ENCODE results near the gene CD109.

The CD109 gene

GRCh38 chr6:73695619-73696421, at the start of gene CD109:
CD109 (plus strand) TSS chr6:73696203; CDS start chr6:73696216, 13 bp downstream.
- Mint-ChIP-seq H3K9me3 (peaks cover 0 to 9% of the 10 kb centered on the region in 2 donors), H3K4me3 (peak within 1 kb of the TSS; percentile 87), H3K27me3 (peaks cover 21% of the 10 kb centered on the region), H3K27ac (peak within 1 kb of the TSS; percentile 97 to 99), H3K4me1 (peaks cover 56% of the 10 kb centered on the region)
- ATAC-seq (peak; percentile 91), DNase-seq (peak; percentile 68 to 77)

- DNase-seq (no peak), ATAC-seq (no peak)
- H3K27ac Mint-ChIP-seq = no peak overlapping the region
- no peaks in the 10 kb centered on the region for H3K9me3 Mint-ChIP-seq
- H3K4me1 Mint-ChIP-seq = peaks cover 29% of the 10 kb centered on the region
- no peaks in the 10 kb centered on the region for H3K27me3 Mint-ChIP-seq
- no peak overlapping the region for H3K4me3 Mint-ChIP-seq
Observed at GRCh38 chr6:73648166-73648565, 47.8 kb upstream of the CD109 start.

- no peak overlapping the region for H3K4me3 Mint-ChIP-seq
- no peak overlapping the region for H3K27ac Mint-ChIP-seq
- H3K9me3 Mint-ChIP-seq = no peaks in the 10 kb centered on the region
- no peaks in the 10 kb centered on the region for H3K27me3 Mint-ChIP-seq
- DNase-seq (no peak), ATAC-seq (no peak)
- peaks cover 31% of the 10 kb centered on the region for H3K4me1 Mint-ChIP-seq
Observed at GRCh38 chr6:73649783-73650182, 46.2 kb upstream of the CD109 start.

GRCh38 chr6:73652637-73653570, 43.1 kb upstream of the CD109 start:
- Mint-ChIP-seq H3K4me1 (peaks cover 44% of the 10 kb centered on the region), H3K27me3 (no peaks in the 10 kb centered on the region), H3K4me3 (peak overlapping the region; percentile 96 to 99), H3K9me3 (no peaks in the 10 kb centered on the region), H3K27ac (peak overlapping the region; percentile 64 to 91)
- DNase-seq = peak; percentile 74 to 77
- peak; percentile 73 for ATAC-seq

GRCh38 chr6:73653571-73654424, 42.2 kb upstream of the CD109 start, which contains the start of gene SLC17A5:
SLC17A5 (minus strand) TSS chr6:73653992; CDS start chr6:73653886, 106 bp downstream.
- Mint-ChIP-seq H3K4me3 (peak within 1 kb of the TSS; percentile 96 to 99), H3K27ac (peak within 1 kb of the TSS; percentile 99), H3K4me1 (peaks cover 42% of the 10 kb centered on the region), H3K27me3 (no peaks in the 10 kb centered on the region), H3K9me3 (no peaks in the 10 kb centered on the region)
- peak; percentile 90 for ATAC-seq
- peak; percentile 80 to 85 for DNase-seq

- Mint-ChIP-seq H3K9me3 (no peaks in the 10 kb centered on the region), H3K4me3 (peak overlapping the region; percentile 65 to 99), H3K27me3 (no peaks in the 10 kb centered on the region), H3K27ac (peak overlapping the region in 1 of 2 donors; percentile 59), H3K4me1 (peaks cover 42% of the 10 kb centered on the region)
- DNase-seq = no peak
- no peak for ATAC-seq
Observed at GRCh38 chr6:73655341-73655917, 40.6 kb upstream of the CD109 start.

GRCh38 chr6:73656531-73657145, 39.4 kb upstream of the CD109 start:
- DNase-seq = no peak
- H3K4me1 Mint-ChIP-seq = peaks cover 36% of the 10 kb centered on the region
- no peak for ATAC-seq
- no peaks in the 10 kb centered on the region for H3K9me3 Mint-ChIP-seq
- H3K27me3 Mint-ChIP-seq = no peaks in the 10 kb centered on the region
- no peak overlapping the region for H3K4me3 Mint-ChIP-seq
- H3K27ac Mint-ChIP-seq = peak overlapping the region in 1 of 2 donors; percentile 13

- Mint-ChIP-seq H3K27me3 (no peaks in the 10 kb centered on the region), H3K4me1 (peaks cover 36% of the 10 kb centered on the region), H3K9me3 (no peaks in the 10 kb centered on the region), H3K4me3 (peak overlapping the region in 1 of 2 donors; percentile 19), H3K27ac (peak overlapping the region; percentile 13 to 24)
- DNase-seq (peak; percentile 17 to 29), ATAC-seq (no peak)
Observed at GRCh38 chr6:73657201-73657600, 38.8 kb upstream of the CD109 start.

GRCh38 chr6:73664701-73665100, 31.3 kb upstream of the CD109 start:
- DNase-seq (no peak), ATAC-seq (no peak)
- Mint-ChIP-seq H3K9me3 (no peaks in the 10 kb centered on the region), H3K4me3 (no peak overlapping the region), H3K4me1 (peaks cover 17% of the 10 kb centered on the region), H3K27me3 (peaks cover 2% of the 10 kb centered on the region), H3K27ac (no peak overlapping the region)

- Mint-ChIP-seq H3K27me3 (peaks cover 13% of the 10 kb centered on the region), H3K4me1 (peaks cover 17% of the 10 kb centered on the region)
- ATAC-seq = peak; percentile 76
Observed at GRCh38 chr6:73665686-73666319, 30.2 kb upstream of the CD109 start.

GRCh38 chr6:73666393-73666792, 29.6 kb upstream of the CD109 start:
- peaks cover 19% of the 10 kb centered on the region for H3K27me3 Mint-ChIP-seq
- DNase-seq = no peak

More at GRCh38 chr6:73665686-73666319, 30.2 kb upstream of the CD109 start:
- Mint-ChIP-seq H3K9me3 (no peaks in the 10 kb centered on the region), H3K27ac (no peak overlapping the region), H3K4me3 (no peak overlapping the region)
- DNase-seq = no peak

GRCh38 chr6:73667798-73668197, 28.2 kb upstream of the CD109 start:
- H3K9me3 Mint-ChIP-seq = no peaks in the 10 kb centered on the region
- H3K4me1 Mint-ChIP-seq = peaks cover 17% of the 10 kb centered on the region
- DNase-seq = no peak
- H3K27ac Mint-ChIP-seq = no peak overlapping the region
- ATAC-seq = peak; percentile 73
- peaks cover 32% of the 10 kb centered on the region for H3K27me3 Mint-ChIP-seq
- no peak overlapping the region for H3K4me3 Mint-ChIP-seq

More at GRCh38 chr6:73666393-73666792, 29.6 kb upstream of the CD109 start:
- H3K9me3 Mint-ChIP-seq = no peaks in the 10 kb centered on the region
- H3K27ac Mint-ChIP-seq = no peak overlapping the region
- H3K4me3 Mint-ChIP-seq = no peak overlapping the region
- no peak for ATAC-seq
- H3K4me1 Mint-ChIP-seq = peaks cover 17% of the 10 kb centered on the region

GRCh38 chr6:73669005-73669404, 27.0 kb upstream of the CD109 start:
- no peaks in the 10 kb centered on the region for H3K9me3 Mint-ChIP-seq
- peaks cover 17% of the 10 kb centered on the region for H3K4me1 Mint-ChIP-seq
- H3K27ac Mint-ChIP-seq = no peak overlapping the region
- peaks cover 32% of the 10 kb centered on the region for H3K27me3 Mint-ChIP-seq
- ATAC-seq (no peak), DNase-seq (no peak)
- H3K4me3 Mint-ChIP-seq = no peak overlapping the region

All from stimulated activated naive CD8-positive, alpha-beta T cell treated with anti-CD3 and anti-CD28 coated beads, Interleukin-15, amount 100 ng/mL, for 72 hours (primary cell).